Neural crest cell (in vitro differentiated cells): ENCODE results near the gene DENND1A. TPM values are rescaled to one million over a fixed set of nuclear protein-coding genes. Genes with fewer than 3 reads are reported as not detected.

ENCODE experiments used
- DNase-seq: peaks from one replicate; pipeline ENCODE4 v3.0.0; 2021; ENCODE audit warnings: low read depth, mixed read lengths, low spot score
- H3K27ac Mint-ChIP-seq: one replicate; pipeline ENCODE4 v1.8.0; 2021; ENCODE audit warnings: mild to moderate bottlenecking, mixed read lengths; ENCODE audit not compliant: unreplicated experiment
- H3K27me3 Mint-ChIP-seq: 2 replicates; pipeline ENCODE4 v1.8.0; 2021; ENCODE audit warnings: low read depth, mild to moderate bottlenecking, mixed read lengths
- H3K36me3 Mint-ChIP-seq: 2 replicates; pipeline ENCODE4 v1.8.0; 2021; ENCODE audit warnings: low read depth, mild to moderate bottlenecking, mixed read lengths
- H3K4me1 Mint-ChIP-seq: 2 replicates; pipeline ENCODE4 v1.8.0; 2021; ENCODE audit warnings: mixed read lengths
- H3K4me3 Mint-ChIP-seq: one replicate; pipeline ENCODE4 v1.8.0; 2021; ENCODE audit warnings: mild to moderate bottlenecking, mixed read lengths
- H3K9me3 Mint-ChIP-seq: 2 replicates; pipeline ENCODE4 v1.8.0; 2021; ENCODE audit warnings: mixed read lengths
- CTCF ChIP-seq: fragments of 200-600 bp; sonication (generic); conservative IDR thresholded peaks from 2 replicates; pipeline ENCODE4 v1.5.0; 2021; ENCODE audit warnings: antibody characterized with exemption, mild to moderate bottlenecking
- total RNA-seq: library from RNA; stranded (reverse); gene quantifications from 2 replicates; pipeline ENCODE4 v1.2.1, GENCODE V29; 2021

Gene DENND1A
- total RNA-seq, 1 donor from 2014 or later = 17.8 TPM

GRCh38 chr9:123548741-123549545, 381.0 kb downstream of the DENND1A start:
- Mint-ChIP-seq H3K36me3 (no peaks in the 10 kb centered on the region), H3K27ac (no peak overlapping the region), H3K4me1 (peaks cover 28% of the 10 kb centered on the region), H3K9me3 (no peaks in the 10 kb centered on the region), H3K4me3 (no peak overlapping the region), H3K27me3 (peaks cover 6% of the 10 kb centered on the region)
- DNase-seq = no peak
- no peak for TF ChIP-seq CTCF

- no peaks in the 10 kb centered on the region for H3K36me3 Mint-ChIP-seq
Measured at GRCh38 chr9:123544007-123544827, 385.7 kb downstream of the DENND1A start.

GRCh38 chr9:123543492-123543891, 386.4 kb downstream of the DENND1A start:
- peaks cover 6% of the 10 kb centered on the region for H3K4me1 Mint-ChIP-seq
- no peak overlapping the region for H3K4me3 Mint-ChIP-seq
- H3K27me3 Mint-ChIP-seq = peaks cover 18% of the 10 kb centered on the region
- H3K36me3 Mint-ChIP-seq = no peaks in the 10 kb centered on the region
- peak overlapping the region; percentile 39 for H3K27ac Mint-ChIP-seq
- DNase-seq = no peak
- no peaks in the 10 kb centered on the region for H3K9me3 Mint-ChIP-seq
- no peak for TF ChIP-seq CTCF

More at GRCh38 chr9:123544007-123544827, 385.7 kb downstream of the DENND1A start:
- H3K4me3 Mint-ChIP-seq = no peak overlapping the region
- no peak overlapping the region for H3K27ac Mint-ChIP-seq
- TF ChIP-seq CTCF = peak; percentile 96
- peaks cover 6% of the 10 kb centered on the region for H3K4me1 Mint-ChIP-seq
- DNase-seq = peak; percentile 37
- peaks cover 21% of the 10 kb centered on the region for H3K27me3 Mint-ChIP-seq
- no peaks in the 10 kb centered on the region for H3K9me3 Mint-ChIP-seq

- Mint-ChIP-seq H3K27ac (no peak overlapping the region), H3K27me3 (peaks cover 18% of the 10 kb centered on the region), H3K9me3 (no peaks in the 10 kb centered on the region), H3K36me3 (no peaks in the 10 kb centered on the region), H3K4me3 (no peak overlapping the region), H3K4me1 (peaks cover 6% of the 10 kb centered on the region)
- TF ChIP-seq CTCF = no peak
- DNase-seq = no peak
Measured at GRCh38 chr9:123542435-123543225, 387.3 kb downstream of the DENND1A start.

GRCh38 chr9:123541411-123541810, 388.5 kb downstream of the DENND1A start:
- no peak for DNase-seq
- Mint-ChIP-seq H3K9me3 (no peaks in the 10 kb centered on the region), H3K36me3 (no peaks in the 10 kb centered on the region), H3K4me3 (no peak overlapping the region), H3K27ac (no peak overlapping the region), H3K4me1 (peaks cover 6% of the 10 kb centered on the region), H3K27me3 (peaks cover 18% of the 10 kb centered on the region)
- no peak for TF ChIP-seq CTCF
